ENCODE data around the gene RGS4. TPM values are rescaled to one million over a fixed set of nuclear protein-coding genes. Genes with fewer than 3 reads are reported as not detected.

Gene RGS4
- polyA plus RNA-seq, 6 donors from 2014 or later: not detected

DNA sequence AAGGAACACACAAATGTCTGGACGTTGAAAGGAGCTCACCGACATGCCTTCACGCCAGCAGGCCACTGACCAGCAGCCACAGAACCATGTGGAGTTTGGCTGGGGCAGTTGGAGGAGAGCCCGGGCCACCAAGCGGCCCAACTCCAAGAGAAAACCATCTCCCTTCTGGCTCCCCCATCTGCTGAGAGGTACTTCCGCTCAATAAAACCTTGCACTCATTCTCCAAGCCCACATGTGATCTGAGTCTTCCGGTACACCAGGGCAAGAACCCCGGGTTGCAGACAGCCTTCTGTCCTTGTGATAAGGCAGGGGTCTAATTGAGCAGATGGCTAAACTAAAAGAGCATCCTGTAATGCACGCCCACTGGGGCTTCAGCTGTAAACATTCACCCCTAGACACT, 24.4 kb downstream of the RGS4 start:
- Mint-ChIP-seq H3K9me3 (peaks cover 0 to 4% (median 3%) of the 10 kb centered on the region in 7 donors), H3K36me3 (no peaks in the 10 kb centered on the region), H3K4me3 (no peak overlapping the region), H3K4me1 (no peaks in the 10 kb centered on the region), H3K27ac (no peak overlapping the region), H3K27me3 (peaks cover 5 to 7% (median 6%) of the 10 kb centered on the region in 3 donors)
- ATAC-seq (ENCODE audit: low read depth in 2 of 2): no peak
- no peak for DNase-seq

DNA sequence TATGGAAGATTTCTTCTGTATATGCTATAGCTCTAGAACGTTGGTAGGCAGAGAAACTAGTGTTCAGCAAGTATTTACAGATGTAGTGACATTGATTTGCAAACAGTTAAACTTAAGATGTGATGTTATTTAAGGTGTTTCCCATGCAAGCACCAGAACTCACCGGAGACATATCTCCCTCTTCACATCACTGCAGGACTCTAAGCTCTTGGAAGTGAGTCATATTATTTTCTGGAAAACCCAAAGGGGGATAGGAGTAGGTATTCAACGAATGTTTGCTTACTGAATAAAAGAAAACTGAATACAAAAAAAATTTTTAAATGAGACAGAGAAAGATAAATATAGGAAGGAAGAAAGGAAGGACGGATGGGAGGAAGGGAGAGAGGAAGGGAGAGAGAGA, 25.0 kb downstream of the RGS4 start:
- ATAC-seq (ENCODE audit: low read depth in 2 of 2) (no peak), DNase-seq (no peak)
- Mint-ChIP-seq H3K27ac (no peak overlapping the region), H3K36me3 (no peaks in the 10 kb centered on the region), H3K4me1 (no peaks in the 10 kb centered on the region), H3K27me3 (peaks cover 5 to 10% (median 7%) of the 10 kb centered on the region in 3 donors), H3K9me3 (peaks cover 0 to 2% (median under 1%) of the 10 kb centered on the region in 7 donors), H3K4me3 (no peak overlapping the region)

DNA sequence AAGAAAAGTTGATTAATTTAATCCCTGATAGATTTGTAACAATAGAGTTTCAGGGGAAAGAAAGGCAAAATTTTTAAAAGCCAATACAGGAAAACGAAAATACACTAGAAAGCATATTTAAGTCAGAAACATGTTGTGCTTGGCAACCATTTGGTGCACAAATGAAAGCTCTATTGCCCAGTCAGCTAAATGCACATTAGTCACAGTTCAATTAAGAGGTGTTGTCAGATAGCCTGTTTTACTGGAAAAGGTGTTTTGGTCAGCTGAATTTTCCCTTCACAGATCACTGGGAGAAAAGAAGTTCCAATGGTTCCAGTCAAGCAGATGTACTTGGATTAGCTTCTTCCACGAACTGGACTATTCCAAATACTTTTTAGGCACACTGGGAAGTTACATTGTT, 25.4 kb downstream of the RGS4 start:
- ATAC-seq (ENCODE audit: low read depth in 2 of 2) (no peak), DNase-seq (no peak)
- no peak overlapping the region for H3K4me3 Mint-ChIP-seq
- H3K36me3 Mint-ChIP-seq: no peaks in the 10 kb centered on the region
- H3K4me1 Mint-ChIP-seq: no peaks in the 10 kb centered on the region
- H3K9me3 Mint-ChIP-seq: peaks cover 0 to 2% (median 0%) of the 10 kb centered on the region in 7 donors
- H3K27ac Mint-ChIP-seq: no peak overlapping the region
- peaks cover 5 to 10% (median 7%) of the 10 kb centered on the region in 3 donors for H3K27me3 Mint-ChIP-seq

DNA sequence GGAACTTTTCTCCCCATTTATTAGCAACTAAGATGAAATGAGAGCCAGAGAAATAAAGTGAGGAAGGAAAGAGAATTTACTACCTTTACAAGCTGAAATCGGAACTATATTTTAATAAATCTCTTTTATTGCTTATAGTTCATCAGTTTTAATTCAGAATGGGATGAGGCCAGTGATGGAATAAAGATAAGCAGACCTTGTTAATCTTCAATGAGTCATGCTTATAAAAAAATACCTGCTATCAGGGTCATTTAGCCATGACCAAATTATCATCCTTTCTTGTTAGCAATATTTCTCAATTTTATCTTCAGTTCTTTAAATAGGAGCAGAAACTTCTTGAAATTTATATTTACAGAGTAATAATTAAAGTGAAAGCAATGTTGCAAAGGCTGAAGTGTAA, 26.1 kb downstream of the RGS4 start:
- Mint-ChIP-seq H3K4me3 (no peak overlapping the region), H3K4me1 (no peaks in the 10 kb centered on the region), H3K27ac (no peak overlapping the region), H3K9me3 (peaks cover 0 to 4% (median 0%) of the 10 kb centered on the region in 7 donors), H3K36me3 (no peaks in the 10 kb centered on the region), H3K27me3 (peaks cover 5 to 10% (median 7%) of the 10 kb centered on the region in 3 donors)
- ATAC-seq (ENCODE audit: low read depth in 2 of 2): no peak
- no peak for DNase-seq

DNA sequence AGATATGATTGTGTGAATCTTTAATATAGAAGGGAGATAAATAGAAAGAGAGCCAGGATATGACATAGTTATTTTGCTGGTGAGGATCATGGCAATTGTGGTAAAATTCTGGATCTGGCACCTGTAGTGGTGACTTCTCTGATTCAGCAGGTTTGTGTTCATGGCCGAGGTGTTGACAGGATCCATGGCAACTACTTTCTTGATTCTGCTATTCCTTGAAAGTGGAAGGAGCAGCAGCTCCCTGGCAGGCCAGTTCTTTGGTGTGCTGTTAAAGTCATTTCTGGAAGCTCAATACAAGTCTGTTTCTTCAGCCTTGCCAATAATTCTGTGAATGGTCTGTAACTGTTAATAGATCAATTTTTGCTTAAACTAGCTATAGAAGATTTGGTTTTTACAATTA, 33.4 kb downstream of the RGS4 start:
- H3K4me1 Mint-ChIP-seq: no peaks in the 10 kb centered on the region
- peaks cover 0 to 9% (median 0%) of the 10 kb centered on the region in 3 donors for H3K27me3 Mint-ChIP-seq
- H3K4me3 Mint-ChIP-seq: no peak overlapping the region
- no peak overlapping the region for H3K27ac Mint-ChIP-seq
- peaks cover 0 to 4% (median 0%) of the 10 kb centered on the region in 7 donors for H3K9me3 Mint-ChIP-seq
- ATAC-seq (ENCODE audit: low read depth in 2 of 2) (no peak), DNase-seq (no peak)
- no peaks in the 10 kb centered on the region for H3K36me3 Mint-ChIP-seq

DNA sequence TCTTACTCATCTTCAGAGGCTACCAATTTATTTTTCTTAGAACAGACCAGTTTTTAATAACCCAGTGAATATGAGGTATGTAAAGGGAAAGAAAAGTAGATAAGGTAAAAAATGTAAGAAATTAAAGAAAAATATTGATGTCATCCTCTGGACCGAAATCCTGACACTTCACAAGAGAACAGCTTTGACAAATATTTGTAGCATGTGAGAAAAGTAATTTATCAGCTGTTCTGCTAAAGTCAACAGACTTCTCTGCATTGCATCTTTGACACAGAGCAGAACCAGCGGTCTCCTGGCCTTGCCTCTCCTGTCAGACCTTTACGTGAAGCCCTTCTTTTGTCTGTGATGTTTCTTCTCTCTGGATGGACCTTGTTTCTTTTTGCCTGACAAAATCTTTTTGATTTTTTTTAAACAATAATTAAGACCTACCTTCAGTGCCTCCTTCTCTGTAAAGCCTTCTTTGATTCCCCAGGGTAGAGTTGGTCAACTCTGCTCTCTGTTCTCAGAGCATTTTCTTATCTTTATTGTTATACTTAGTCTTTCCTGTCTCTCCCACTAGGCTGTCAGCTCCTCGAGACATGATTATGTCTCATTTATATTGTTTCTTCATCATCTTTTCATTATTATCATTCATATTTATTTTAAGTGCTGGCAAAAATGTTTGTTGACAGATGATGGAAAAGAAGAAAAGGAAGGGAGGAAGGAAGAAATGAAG, 35.4 kb downstream of the RGS4 start:
- Mint-ChIP-seq H3K4me1 (no peaks in the 10 kb centered on the region), H3K27ac (peak overlapping the region in 1 of 6 donors; percentile 80), H3K9me3 (peaks cover 0 to 12% (median 2%) of the 10 kb centered on the region in 7 donors), H3K27me3 (peaks cover 0 to 7% (median 0%) of the 10 kb centered on the region in 3 donors), H3K36me3 (no peaks in the 10 kb centered on the region), H3K4me3 (no peak overlapping the region)
- DNase-seq (no peak), ATAC-seq (ENCODE audit: low read depth in 2 of 2) (no peak)

DNA sequence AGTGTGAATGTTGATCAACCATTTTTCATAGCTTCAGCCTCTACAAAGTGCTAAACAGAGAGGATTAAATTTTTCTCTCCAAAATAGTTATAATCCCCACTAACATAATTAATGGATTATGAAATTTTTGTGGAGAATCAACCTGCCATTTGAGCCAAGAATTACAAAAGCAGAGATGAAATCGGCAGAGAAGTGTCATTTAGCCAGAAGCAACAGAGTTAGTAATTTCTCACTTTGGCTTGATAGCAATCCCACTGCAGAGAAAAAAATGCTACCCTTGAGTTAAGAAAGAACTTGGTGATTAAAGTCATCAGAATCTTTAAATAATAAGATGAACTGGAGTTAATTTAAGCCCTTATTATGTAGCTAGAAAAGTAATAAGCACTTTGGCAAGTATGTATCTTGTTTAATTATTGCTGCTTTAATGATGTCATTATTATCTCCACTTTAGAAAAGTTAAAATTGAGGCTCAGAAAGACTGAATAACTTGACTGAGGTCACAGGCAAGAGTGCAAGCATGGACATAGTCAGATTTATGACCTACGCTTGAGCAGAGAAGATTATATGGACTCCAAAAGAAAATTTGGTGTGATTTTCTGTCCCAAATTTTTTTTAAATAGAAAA, 37.3 kb downstream of the RGS4 start:
- Mint-ChIP-seq H3K4me3 (no peak overlapping the region), H3K27ac (no peak overlapping the region), H3K36me3 (no peaks in the 10 kb centered on the region), H3K27me3 (peaks cover 0 to 4% (median 0%) of the 10 kb centered on the region in 3 donors), H3K4me1 (no peaks in the 10 kb centered on the region), H3K9me3 (peaks cover 0 to 23% (median 4%) of the 10 kb centered on the region in 7 donors)
- DNase-seq (no peak), ATAC-seq (ENCODE audit: low read depth in 2 of 2) (no peak)

DNA sequence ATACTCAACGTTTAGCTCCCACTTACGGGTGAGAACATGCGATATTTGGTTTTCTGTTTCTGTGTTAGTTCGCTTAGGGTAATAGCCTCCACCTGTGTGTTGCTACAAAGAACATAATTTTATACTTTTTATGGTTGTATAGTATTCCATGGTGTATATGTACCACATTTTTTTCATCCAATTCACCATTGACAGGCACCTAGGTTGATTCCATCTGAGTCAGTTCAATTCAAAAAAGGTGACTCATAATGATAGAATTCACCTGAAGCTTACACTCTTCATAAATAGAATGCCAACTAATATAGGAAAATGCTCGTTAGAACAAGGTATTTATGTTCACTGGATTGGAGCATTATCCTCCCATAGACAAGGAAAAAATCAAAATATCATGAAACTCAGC, 38.5 kb downstream of the RGS4 start:
- no peak overlapping the region for H3K27ac Mint-ChIP-seq
- H3K4me3 Mint-ChIP-seq: no peak overlapping the region
- H3K4me1 Mint-ChIP-seq: no peaks in the 10 kb centered on the region
- ATAC-seq (ENCODE audit: low read depth in 2 of 2) (no peak), DNase-seq (no peak)
- H3K9me3 Mint-ChIP-seq: peaks cover 2 to 23% (median 4%) of the 10 kb centered on the region in 7 donors
- peaks cover 0 to 9% (median 0%) of the 10 kb centered on the region in 3 donors for H3K27me3 Mint-ChIP-seq
- no peaks in the 10 kb centered on the region for H3K36me3 Mint-ChIP-seq

DNA sequence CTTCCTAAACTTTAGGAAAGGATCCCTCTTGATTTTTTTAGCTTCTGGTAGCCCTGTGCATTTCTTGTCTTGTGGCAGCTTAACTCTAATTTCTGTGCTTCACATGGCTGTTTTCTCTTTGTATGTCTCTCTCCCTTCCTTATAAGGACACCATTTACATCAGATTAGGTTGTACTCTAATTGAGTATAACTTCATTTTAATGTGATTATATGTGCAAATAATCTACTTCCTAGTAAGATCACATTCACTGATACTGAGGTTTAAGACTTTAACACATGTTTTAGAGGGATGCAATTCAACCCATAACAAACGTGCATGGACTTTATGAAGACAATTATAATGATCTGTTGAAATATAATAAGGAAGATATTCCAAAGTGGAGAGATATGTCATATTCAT, 46.7 kb downstream of the RGS4 start:
- Mint-ChIP-seq H3K4me3 (no peak overlapping the region), H3K27me3 (peaks cover 0 to 6% (median 5%) of the 10 kb centered on the region in 3 donors), H3K27ac (no peak overlapping the region), H3K36me3 (no peaks in the 10 kb centered on the region), H3K9me3 (peaks cover 0 to 5% (median 0%) of the 10 kb centered on the region in 7 donors), H3K4me1 (no peaks in the 10 kb centered on the region)
- DNase-seq (no peak), ATAC-seq (ENCODE audit: low read depth in 2 of 2) (no peak)

DNA sequence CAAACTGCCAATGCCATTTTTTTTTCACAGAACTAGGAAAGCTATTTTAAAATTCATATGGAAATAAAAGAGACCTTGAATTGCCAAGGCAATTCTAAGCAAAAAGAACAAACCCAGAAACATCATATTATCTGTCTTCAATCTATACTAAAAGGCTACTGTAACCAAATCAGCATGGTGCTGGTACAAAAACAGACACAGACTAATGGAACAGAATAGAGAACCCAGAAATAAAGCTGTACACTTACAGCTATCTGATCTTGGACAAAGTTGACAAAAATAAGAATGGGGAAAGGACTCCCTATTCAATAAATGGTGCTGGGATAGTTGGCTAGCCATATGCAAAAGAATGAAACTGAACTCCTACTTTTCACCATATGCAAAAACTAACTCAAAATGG, 50.5 kb downstream of the RGS4 start:
- peaks cover 5 to 8% (median 6%) of the 10 kb centered on the region in 3 donors for H3K27me3 Mint-ChIP-seq
- H3K36me3 Mint-ChIP-seq: no peaks in the 10 kb centered on the region
- no peak overlapping the region for H3K4me3 Mint-ChIP-seq
- H3K9me3 Mint-ChIP-seq: peaks cover 0 to 2% (median 0%) of the 10 kb centered on the region in 7 donors
- H3K27ac Mint-ChIP-seq: no peak overlapping the region
- DNase-seq: no peak
- no peak for ATAC-seq (ENCODE audit: low read depth in 2 of 2)
- H3K4me1 Mint-ChIP-seq: no peaks in the 10 kb centered on the region

DNA sequence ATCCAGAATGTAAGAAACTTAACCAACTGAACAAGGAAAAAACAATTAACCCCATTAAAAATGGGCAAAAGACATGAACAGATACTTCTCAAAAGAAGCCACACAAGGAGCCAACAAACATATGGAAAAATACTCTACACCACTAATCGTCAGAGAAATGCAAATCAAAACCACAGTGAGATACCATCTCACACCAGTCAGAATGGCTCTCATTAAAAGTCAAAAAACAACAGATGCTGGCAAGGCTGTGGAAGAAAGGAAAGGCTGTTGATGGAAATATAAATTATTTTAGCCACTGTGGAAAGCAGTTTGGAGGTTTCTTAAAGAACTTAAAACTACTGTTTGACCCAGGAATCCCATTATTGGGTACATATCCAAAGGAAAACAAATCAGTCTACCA, 51.2 kb downstream of the RGS4 start:
- DNase-seq: no peak
- Mint-ChIP-seq H3K4me1 (no peaks in the 10 kb centered on the region), H3K9me3 (peaks cover 0 to 2% (median 0%) of the 10 kb centered on the region in 7 donors), H3K27me3 (peaks cover 5 to 13% (median 12%) of the 10 kb centered on the region in 3 donors), H3K27ac (no peak overlapping the region), H3K4me3 (no peak overlapping the region), H3K36me3 (no peaks in the 10 kb centered on the region)
- no peak for ATAC-seq (ENCODE audit: low read depth in 2 of 2)

DNA sequence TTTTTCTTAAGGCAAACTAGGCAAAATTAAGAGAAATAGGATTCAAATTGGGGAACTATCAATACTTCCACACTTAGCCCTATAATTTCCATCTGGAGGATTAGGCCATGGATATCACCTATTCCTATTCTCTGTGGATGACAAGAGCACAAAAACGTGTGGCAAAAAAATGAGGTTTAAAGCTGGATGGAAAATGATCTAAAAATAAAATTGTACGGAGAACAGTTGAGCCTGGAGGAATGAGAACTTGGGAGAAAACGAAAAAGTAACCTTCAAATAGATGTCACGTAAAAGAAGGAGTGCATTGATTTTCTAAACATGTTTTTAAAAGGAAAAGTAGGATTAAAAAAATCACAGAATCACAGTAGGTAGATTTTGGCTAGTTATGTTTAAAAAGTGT, 55.7 kb downstream of the RGS4 start:
- Mint-ChIP-seq H3K27me3 (peaks cover 5 to 14% (median 13%) of the 10 kb centered on the region in 3 donors), H3K4me1 (no peaks in the 10 kb centered on the region), H3K36me3 (no peaks in the 10 kb centered on the region), H3K4me3 (no peak overlapping the region), H3K9me3 (no peaks in the 10 kb centered on the region), H3K27ac (no peak overlapping the region)
- DNase-seq (no peak), ATAC-seq (ENCODE audit: low read depth in 2 of 2) (no peak)
